ENCODE measurements around the gene ATG7.

ATG7 gene

GRCh38 chr3:11467875-11468274, 195.7 kb downstream of the ATG7 start:
- H3K36me3 ChIP-seq (ENCODE audit: control insufficient read depth, insufficient read depth, low read length) = no peaks in the 10 kb centered on the region
- H3K27ac ChIP-seq (ENCODE audit: insufficient read depth, low read depth, low read length, poor library complexity, severe bottlenecking) = no peak overlapping the region
- no peaks in the 10 kb centered on the region for H3K27me3 ChIP-seq (ENCODE audit: control insufficient read depth, insufficient read depth, low read length, poor library complexity, severe bottlenecking)
- 96 to 97% methylated on average over 4 of the region's 4 CpGs for WGBS, 2 experiments
- no peaks in the 10 kb centered on the region for H3K4me1 ChIP-seq (ENCODE audit: control insufficient read depth, insufficient read depth, low read length)
- no peaks in the 10 kb centered on the region for H3K9me3 ChIP-seq (ENCODE audit: control insufficient read depth, low read length)
- H3K4me3 ChIP-seq (ENCODE audit: insufficient read depth, low read depth, low read length) = no peak overlapping the region

GRCh38 chr3:11470031-11470853, 198.0 kb downstream of the ATG7 start:
- WGBS, 2 experiments = 80 to 84% methylated on average over 8 to 9 of the region's 9 CpGs
- H3K36me3 ChIP-seq (ENCODE audit: control insufficient read depth, insufficient read depth, low read length) = no peaks in the 10 kb centered on the region
- H3K27ac ChIP-seq (ENCODE audit: insufficient read depth, low read depth, low read length, poor library complexity, severe bottlenecking) = no peak overlapping the region
- peaks cover 1% of the 10 kb centered on the region for H3K4me1 ChIP-seq (ENCODE audit: control insufficient read depth, insufficient read depth, low read length)
- no peaks in the 10 kb centered on the region for H3K9me3 ChIP-seq (ENCODE audit: control insufficient read depth, low read length)
- H3K27me3 ChIP-seq (ENCODE audit: control insufficient read depth, insufficient read depth, low read length, poor library complexity, severe bottlenecking) = no peaks in the 10 kb centered on the region
- no peak overlapping the region for H3K4me3 ChIP-seq (ENCODE audit: insufficient read depth, low read depth, low read length)

- Histone ChIP-seq H3K36me3 (ENCODE audit: control insufficient read depth, insufficient read depth, low read length) (no peaks in the 10 kb centered on the region), H3K9me3 (ENCODE audit: control insufficient read depth, low read length) (no peaks in the 10 kb centered on the region), H3K27me3 (ENCODE audit: control insufficient read depth, insufficient read depth, low read length, poor library complexity, severe bottlenecking) (no peaks in the 10 kb centered on the region), H3K4me1 (ENCODE audit: control insufficient read depth, insufficient read depth, low read length) (peaks cover 21% of the 10 kb centered on the region), H3K27ac (ENCODE audit: insufficient read depth, low read depth, low read length, poor library complexity, severe bottlenecking) (no peak overlapping the region), H3K4me3 (ENCODE audit: insufficient read depth, low read depth, low read length) (no peak overlapping the region)
- 42 to 50% methylated on average over 6 of the region's 6 CpGs for WGBS, 2 experiments
Observed at GRCh38 chr3:11475324-11475723, 203.1 kb downstream of the ATG7 start.

- no peak overlapping the region for H3K4me3 ChIP-seq (ENCODE audit: insufficient read depth, low read depth, low read length)
- H3K27me3 ChIP-seq (ENCODE audit: control insufficient read depth, insufficient read depth, low read length, poor library complexity, severe bottlenecking) = no peaks in the 10 kb centered on the region
- H3K36me3 ChIP-seq (ENCODE audit: control insufficient read depth, insufficient read depth, low read length) = no peaks in the 10 kb centered on the region
- peaks cover 35% of the 10 kb centered on the region for H3K4me1 ChIP-seq (ENCODE audit: control insufficient read depth, insufficient read depth, low read length)
- 90 to 100% methylated on average over 1 of the region's 1 CpG for WGBS, 2 experiments
- H3K9me3 ChIP-seq (ENCODE audit: control insufficient read depth, low read length) = no peaks in the 10 kb centered on the region
- H3K27ac ChIP-seq (ENCODE audit: insufficient read depth, low read depth, low read length, poor library complexity, severe bottlenecking) = no peak overlapping the region
Observed at GRCh38 chr3:11476735-11477144, 204.5 kb downstream of the ATG7 start.

- WGBS, 2 experiments = 61 to 69% methylated on average over 3 of the region's 3 CpGs
- Histone ChIP-seq H3K27me3 (ENCODE audit: control insufficient read depth, insufficient read depth, low read length, poor library complexity, severe bottlenecking) (no peaks in the 10 kb centered on the region), H3K9me3 (ENCODE audit: control insufficient read depth, low read length) (no peaks in the 10 kb centered on the region), H3K4me3 (ENCODE audit: insufficient read depth, low read depth, low read length) (no peak overlapping the region), H3K4me1 (ENCODE audit: control insufficient read depth, insufficient read depth, low read length) (peaks cover 35% of the 10 kb centered on the region), H3K36me3 (ENCODE audit: control insufficient read depth, insufficient read depth, low read length) (no peaks in the 10 kb centered on the region), H3K27ac (ENCODE audit: insufficient read depth, low read depth, low read length, poor library complexity, severe bottlenecking) (peak overlapping the region; percentile 53)
Observed at GRCh38 chr3:11477407-11477911, 205.3 kb downstream of the ATG7 start.

GRCh38 chr3:11478167-11478566, 206.0 kb downstream of the ATG7 start:
- Histone ChIP-seq H3K36me3 (ENCODE audit: control insufficient read depth, insufficient read depth, low read length) (no peaks in the 10 kb centered on the region), H3K9me3 (ENCODE audit: control insufficient read depth, low read length) (no peaks in the 10 kb centered on the region), H3K27ac (ENCODE audit: insufficient read depth, low read depth, low read length, poor library complexity, severe bottlenecking) (no peak overlapping the region), H3K27me3 (ENCODE audit: control insufficient read depth, insufficient read depth, low read length, poor library complexity, severe bottlenecking) (no peaks in the 10 kb centered on the region), H3K4me3 (ENCODE audit: insufficient read depth, low read depth, low read length) (no peak overlapping the region), H3K4me1 (ENCODE audit: control insufficient read depth, insufficient read depth, low read length) (peaks cover 35% of the 10 kb centered on the region)
- WGBS, 2 experiments = 95 to 100% methylated on average over 2 of the region's 2 CpGs

GRCh38 chr3:11479221-11479620, 207.0 kb downstream of the ATG7 start:
- no peaks in the 10 kb centered on the region for H3K9me3 ChIP-seq (ENCODE audit: control insufficient read depth, low read length)
- no peak overlapping the region for H3K4me3 ChIP-seq (ENCODE audit: insufficient read depth, low read depth, low read length)
- no peaks in the 10 kb centered on the region for H3K36me3 ChIP-seq (ENCODE audit: control insufficient read depth, insufficient read depth, low read length)
- peaks cover 35% of the 10 kb centered on the region for H3K4me1 ChIP-seq (ENCODE audit: control insufficient read depth, insufficient read depth, low read length)
- 96 to 100% methylated on average over 3 of the region's 3 CpGs for WGBS, 2 experiments
- H3K27me3 ChIP-seq (ENCODE audit: control insufficient read depth, insufficient read depth, low read length, poor library complexity, severe bottlenecking) = no peaks in the 10 kb centered on the region
- H3K27ac ChIP-seq (ENCODE audit: insufficient read depth, low read depth, low read length, poor library complexity, severe bottlenecking) = no peak overlapping the region

- H3K27me3 ChIP-seq (ENCODE audit: control insufficient read depth, insufficient read depth, low read length, poor library complexity, severe bottlenecking) = no peaks in the 10 kb centered on the region
- no peaks in the 10 kb centered on the region for H3K9me3 ChIP-seq (ENCODE audit: control insufficient read depth, low read length)
- no peak overlapping the region for H3K4me3 ChIP-seq (ENCODE audit: insufficient read depth, low read depth, low read length)
- H3K36me3 ChIP-seq (ENCODE audit: control insufficient read depth, insufficient read depth, low read length) = no peaks in the 10 kb centered on the region
- WGBS, 2 experiments = 64 to 66% methylated on average over 7 of the region's 7 CpGs
- H3K4me1 ChIP-seq (ENCODE audit: control insufficient read depth, insufficient read depth, low read length) = peaks cover 28% of the 10 kb centered on the region
- no peak overlapping the region for H3K27ac ChIP-seq (ENCODE audit: insufficient read depth, low read depth, low read length, poor library complexity, severe bottlenecking)
Observed at GRCh38 chr3:11480663-11481298, 208.6 kb downstream of the ATG7 start.

GRCh38 chr3:11481556-11481955, 209.4 kb downstream of the ATG7 start:
- Histone ChIP-seq H3K27me3 (ENCODE audit: control insufficient read depth, insufficient read depth, low read length, poor library complexity, severe bottlenecking) (no peaks in the 10 kb centered on the region), H3K9me3 (ENCODE audit: control insufficient read depth, low read length) (no peaks in the 10 kb centered on the region), H3K36me3 (ENCODE audit: control insufficient read depth, insufficient read depth, low read length) (no peaks in the 10 kb centered on the region), H3K4me3 (ENCODE audit: insufficient read depth, low read depth, low read length) (no peak overlapping the region), H3K27ac (ENCODE audit: insufficient read depth, low read depth, low read length, poor library complexity, severe bottlenecking) (no peak overlapping the region), H3K4me1 (ENCODE audit: control insufficient read depth, insufficient read depth, low read length) (peaks cover 23% of the 10 kb centered on the region)
- 78 to 85% methylated on average over 3 of the region's 3 CpGs for WGBS, 2 experiments

GRCh38 chr3:11482021-11482420, 209.8 kb downstream of the ATG7 start:
- Histone ChIP-seq H3K4me1 (ENCODE audit: control insufficient read depth, insufficient read depth, low read length) (peaks cover 23% of the 10 kb centered on the region), H3K27me3 (ENCODE audit: control insufficient read depth, insufficient read depth, low read length, poor library complexity, severe bottlenecking) (no peaks in the 10 kb centered on the region), H3K27ac (ENCODE audit: insufficient read depth, low read depth, low read length, poor library complexity, severe bottlenecking) (no peak overlapping the region), H3K4me3 (ENCODE audit: insufficient read depth, low read depth, low read length) (no peak overlapping the region), H3K36me3 (ENCODE audit: control insufficient read depth, insufficient read depth, low read length) (no peaks in the 10 kb centered on the region), H3K9me3 (ENCODE audit: control insufficient read depth, low read length) (no peaks in the 10 kb centered on the region)
- WGBS, 2 experiments = 71 to 83% methylated on average over 6 to 8 of the region's 8 CpGs
